ENCODE results near the gene ZFP28. TPM values are rescaled to one million over a fixed set of nuclear protein-coding genes. Genes with fewer than 3 reads are reported as not detected.

The ZFP28 gene
- total RNA-seq: 1 to 10 TPM; 2.2 to 3.0 TPM

DNA sequence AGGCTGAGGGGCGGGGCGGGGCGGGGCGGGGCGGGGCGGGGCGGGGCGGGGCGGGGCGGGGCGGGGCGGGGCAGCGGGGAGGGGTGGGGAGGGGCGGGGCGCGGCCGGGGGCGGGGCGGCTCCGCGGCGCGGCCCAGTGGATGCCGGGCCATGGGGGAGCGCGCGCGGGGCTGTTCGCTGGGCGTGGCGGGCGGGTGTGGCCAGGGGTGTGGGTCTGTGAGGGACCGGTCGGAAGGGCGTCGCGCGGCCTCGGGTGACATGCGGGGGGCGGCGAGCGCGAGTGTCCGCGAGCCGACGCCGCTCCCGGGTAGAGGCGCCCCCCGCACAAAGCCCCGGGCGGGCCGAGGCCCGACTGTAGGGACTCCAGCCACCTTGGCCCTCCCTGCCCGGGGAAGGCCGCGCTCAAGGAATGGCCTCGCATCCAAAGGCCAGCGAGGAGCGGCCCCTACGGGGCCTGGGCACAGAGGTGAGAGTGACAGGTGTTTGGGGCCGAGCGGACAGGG is at the start of gene ZFP28:
TSS of gene ZFP28 (plus strand) at position 188 of the 503 bp plus-strand sequence. CDS start at position 259, 71 bp downstream.

DNA sequence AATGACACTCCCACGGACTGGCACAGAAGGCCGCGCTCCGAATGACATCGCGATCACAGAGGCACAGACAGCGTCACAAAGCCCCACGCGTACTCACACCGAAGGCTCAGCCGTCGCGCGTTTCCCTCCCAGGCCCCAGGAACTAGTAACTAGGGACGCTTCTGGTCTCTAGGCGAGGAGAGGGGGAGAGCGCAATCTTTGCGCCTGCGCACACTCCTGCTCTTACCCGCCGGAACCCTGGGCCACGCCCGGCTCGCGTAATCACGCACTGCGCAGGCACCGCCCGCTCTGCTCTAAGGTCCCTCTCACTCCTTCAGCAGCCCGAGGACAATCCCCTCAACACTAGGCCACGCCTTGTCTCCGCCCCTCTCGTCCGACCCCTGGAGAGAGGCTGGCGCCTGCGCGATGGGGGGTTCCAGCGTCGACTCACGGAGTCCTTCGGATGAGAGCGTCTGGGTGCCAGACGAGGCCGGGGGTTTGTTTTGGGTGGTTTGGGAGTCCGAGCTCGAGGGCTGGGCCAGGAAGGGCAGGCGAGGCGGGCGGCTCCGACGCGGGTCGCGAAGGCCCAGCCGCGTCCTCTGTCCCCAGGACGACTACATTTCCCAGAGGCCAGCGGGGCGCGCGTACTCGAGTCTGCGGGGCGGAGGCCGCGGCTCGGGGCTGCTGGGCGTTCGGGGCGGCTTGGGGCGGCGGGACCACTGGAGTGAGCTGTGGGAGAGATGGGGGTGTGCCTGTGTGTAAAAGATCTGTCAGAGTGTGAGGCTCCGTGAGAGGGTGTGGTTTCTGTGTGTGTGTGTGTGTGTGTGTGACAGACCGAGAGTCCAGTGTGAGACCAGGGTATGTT is 31.1 kb upstream of the ZFP28 start, which contains the start of gene ZNF471:
TSS of gene ZNF471 (plus strand) at position 410 of the 844 bp plus-strand sequence. CDS start 3,717 bp downstream, outside the sequence.

DNA sequence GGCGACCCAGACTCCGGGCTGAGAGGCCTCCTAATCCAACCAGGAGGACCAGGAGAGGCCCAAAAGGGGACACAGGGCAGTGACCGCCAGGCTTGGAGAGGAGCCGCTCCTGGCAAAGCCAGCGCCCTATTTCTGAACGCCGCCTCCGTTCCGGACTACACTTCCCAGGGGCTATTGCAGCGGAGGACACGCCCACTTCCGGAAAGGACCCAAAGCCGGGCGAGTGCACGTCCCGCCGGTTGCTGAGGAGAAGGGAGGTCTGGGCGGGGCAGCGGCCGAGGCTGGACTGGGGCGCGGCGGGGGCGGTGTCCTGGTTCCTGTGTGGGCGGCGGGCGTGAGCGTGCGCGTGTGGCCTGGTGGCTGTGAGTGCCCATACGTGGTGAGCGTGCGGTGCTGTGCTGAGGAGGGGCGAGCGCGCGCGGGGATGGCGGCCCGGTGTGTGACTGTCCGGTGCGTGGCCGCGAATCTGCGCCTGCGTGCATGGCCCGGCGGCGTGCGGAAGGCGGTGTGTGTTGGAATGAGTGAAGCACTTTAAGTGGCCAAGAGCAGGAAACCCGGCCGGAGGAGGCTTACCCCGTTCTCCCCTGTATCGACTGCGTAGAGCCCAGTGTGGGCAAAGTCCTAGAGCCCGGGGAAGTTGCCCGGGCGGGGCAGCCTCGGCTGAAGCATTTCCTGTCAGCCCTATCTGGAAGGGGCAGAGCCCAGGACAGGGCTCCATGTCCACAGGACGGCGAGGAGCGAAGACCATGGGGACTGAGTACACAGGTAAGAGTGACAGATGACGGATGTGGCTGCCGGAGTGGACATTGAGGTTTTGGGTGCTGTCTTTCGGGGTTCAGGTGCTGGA is 28.7 kb downstream of the ZFP28 start, which contains the start of gene ZNF470:
TSS of gene ZNF470 (plus strand) at position 195 of the 847 bp plus-strand sequence. CDS start 2,844 bp downstream, outside the sequence.

DNA sequence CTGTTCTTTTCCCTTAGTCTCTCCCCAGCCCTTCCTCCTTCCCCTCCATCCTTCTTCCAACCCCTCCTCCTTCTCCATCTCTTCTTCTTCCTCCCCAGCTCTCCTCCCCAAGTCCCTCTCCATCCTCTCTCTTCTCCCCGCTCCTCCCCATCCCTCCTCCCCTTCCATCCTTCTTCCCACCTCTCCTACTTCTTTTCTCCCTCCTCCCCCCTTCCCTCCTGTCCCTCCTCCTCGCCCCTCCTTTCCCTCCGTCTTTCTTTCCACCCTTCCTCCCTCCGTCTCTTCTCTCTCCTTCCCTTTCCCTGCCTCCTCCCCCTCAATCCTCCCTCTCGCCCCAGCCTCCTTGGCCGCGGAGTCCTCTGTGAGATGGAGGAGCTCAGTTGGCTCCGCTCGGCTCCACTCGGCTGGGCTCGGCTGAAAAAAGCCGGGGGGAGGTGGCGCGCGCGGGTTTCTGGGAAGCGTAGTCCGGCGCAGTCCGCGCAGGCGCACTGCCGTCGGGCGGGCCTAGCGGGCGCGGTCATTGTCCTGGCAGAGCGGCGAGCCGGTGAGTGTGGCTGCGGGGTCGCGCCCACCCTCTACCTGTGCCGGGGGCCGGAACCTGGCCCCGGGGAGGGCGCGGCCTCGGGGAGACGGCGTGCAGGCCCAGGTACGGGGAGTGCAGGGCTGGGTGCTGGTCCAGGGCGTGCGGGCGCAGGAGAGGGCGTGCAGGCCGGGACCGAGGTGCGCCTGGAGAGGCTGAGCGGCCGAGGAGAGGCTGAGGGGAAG is 56.2 kb downstream of the ZFP28 start, which contains the start of gene ZNF71:
TSS of gene ZNF71 (plus strand) at position 520 of the 765 bp plus-strand sequence. CDS start 6,257 bp downstream, outside the sequence.

Other genes with a start within 250 kb of the ZFP28 start
- 1 to 10 TPM; 7.1 to 8.6 TPM for gene ZSCAN5A, start 224.1 kb upstream of the ZFP28 start, total RNA-seq
- gene ZNF582, start 145.4 kb upstream of the ZFP28 start, total RNA-seq: 1 to 10 TPM; 3.7 to 4.3 TPM
- 1 to 10 TPM; 6.2 to 6.7 TPM for gene ZNF583, start 134.6 kb upstream of the ZFP28 start, total RNA-seq
- gene ZNF667, start 61.6 kb upstream of the ZFP28 start, total RNA-seq: under 1 TPM; 0.24 to 0.45 TPM
- gene ZNF471, start 31.1 kb upstream of the ZFP28 start, total RNA-seq: under 1 TPM; 0.23 to 0.43 TPM
- gene ZNF470, start 28.5 kb downstream of the ZFP28 start, total RNA-seq: 1 to 10 TPM; 4.5 to 4.7 TPM
- 1 to 10 TPM; 6.2 to 7.0 TPM for gene ZNF71, start 56.4 kb downstream of the ZFP28 start, total RNA-seq
- not detected for gene SMIM17, start 104.2 kb downstream of the ZFP28 start, total RNA-seq
- gene ZNF835, start 132.8 kb downstream of the ZFP28 start, total RNA-seq: 1 to 10 TPM in 1 of 2 experiments, under 1 TPM in 1; 0.99 to 2.3 TPM

All from activated naive CD4-positive, alpha-beta T cell treated with anti-CD3 and anti-CD28 coated beads, Interleukin-2, amount 10 ng/mL, durations not matched to agents 5 hours and 36 hours (primary cell).